IMR-90 (cell line): Measurements from ENCODE around the gene COQ2. TPM values are rescaled to one million over a fixed set of nuclear protein-coding genes. Genes with fewer than 3 reads are reported as not detected.
A peak's percentile ranks its signal among the peaks of the same experiment; 100 is the strongest.
"Not testable (repeated sequence)": the region's sequence is repeated elsewhere in the genome, so short reads cannot be mapped to it uniquely, and the experiment has no call there.

Experiments
- ATAC-seq: fragments of 200-7000 bp; cut with Tn5 transposase; 2 replicates; pipeline ENCODE4 v1.9.1; 2020; ENCODE audit warnings: low read depth, mild to moderate bottlenecking, moderate library complexity
- BruUV-seq: library from RNA; stranded (reverse); fragments of 400-500 nt; replicated peaks from 2 replicates; lab custom pipeline; 2021; lab: Mats Ljungman, UMichigan
- CTCF ChIA-PET: fragments of 300-600 bp; formaldehyde crosslinking; extraction: SDS; loops from one replicate; lab custom pipeline; 2021; ENCODE audit warnings: antibody characterized with exemption; lab: Yijun Ruan, JAX
- POLR2A ChIA-PET: fragments of 300-600 bp; sonication (Branson Sonifier 250); formaldehyde crosslinking; loops from one replicate; lab custom pipeline; 2022; ENCODE audit warnings: antibody characterized with exemption; ENCODE audit not compliant: unreplicated experiment; lab: Charles Lee
- DNase-seq: peaks from one replicate; pipeline ENCODE4 v3.0.0; 2013
- H2AFZ ChIP-seq: replicated peaks from 2 replicates; pipeline ENCODE3; 2013; ENCODE audit warnings: low read length, mild to moderate bottlenecking; ENCODE audit not compliant: poor library complexity
- H2AK5ac ChIP-seq: 2 replicates; pipeline ENCODE4 v1.6.1; 2013; ENCODE audit warnings: low read depth, low read length, inconsistent platforms
- H2AK9ac ChIP-seq: replicated peaks from 2 replicates; pipeline ENCODE3; 2013; ENCODE audit warnings: mild to moderate bottlenecking, low read depth, low read length, moderate library complexity; ENCODE audit not compliant: poor library complexity
- H2BK120ac ChIP-seq: 2 replicates; pipeline ENCODE4 v1.6.1; 2013; ENCODE audit warnings: low read depth, low read length, inconsistent platforms
- H2BK15ac ChIP-seq: 3 replicates; pipeline ENCODE4 v1.6.1; 2013; ENCODE audit warnings: low read depth, low read length, inconsistent platforms
- H2BK20ac ChIP-seq: 2 replicates; pipeline ENCODE4 v1.6.1; 2013; ENCODE audit warnings: low read depth, mild to moderate bottlenecking, inconsistent platforms, low read length, moderate library complexity
- H2BK5ac ChIP-seq: 2 replicates; pipeline ENCODE4 v1.6.1; 2013; ENCODE audit warnings: mild to moderate bottlenecking, low read depth, low read length, inconsistent platforms; ENCODE audit not compliant: poor library complexity, severe bottlenecking
- H3K14ac ChIP-seq: replicated peaks from 2 replicates; pipeline ENCODE4 v1.6.1; 2013; ENCODE audit warnings: low read depth, low read length, inconsistent platforms
- H3K18ac ChIP-seq: 2 replicates; pipeline ENCODE4 v1.6.1; 2013; ENCODE audit warnings: low read depth, low read length, control low read depth
- H3K23ac ChIP-seq: 2 replicates; pipeline ENCODE4 v1.6.1; 2013; ENCODE audit warnings: low read depth, low read length, inconsistent platforms
- H3K27ac ChIP-seq: 2 replicates; pipeline ENCODE4 v1.5.1; 2013; ENCODE audit warnings: mild to moderate bottlenecking, control low read depth, low read length; ENCODE audit not compliant: insufficient read depth
- H3K27me3 ChIP-seq: 2 replicates; pipeline ENCODE4 v1.6.1; 2013; ENCODE audit warnings: low read length; ENCODE audit not compliant: control insufficient read depth, insufficient read depth
- H3K36me3 ChIP-seq: 2 replicates; pipeline ENCODE4 v1.6.1; 2013; ENCODE audit warnings: low read length, mixed read lengths; ENCODE audit not compliant: control insufficient read depth, insufficient read depth
- H3K4ac ChIP-seq: 2 replicates; pipeline ENCODE4 v1.6.1; 2013; ENCODE audit warnings: low read depth, low read length, inconsistent platforms
- H3K4me1 ChIP-seq: 2 replicates; pipeline ENCODE4 v1.6.1; 2013; ENCODE audit warnings: low read length, mixed read lengths; ENCODE audit not compliant: control insufficient read depth, insufficient read depth
- H3K4me2 ChIP-seq: 2 replicates; pipeline ENCODE4 v1.6.1; 2013; ENCODE audit warnings: low read depth, mild to moderate bottlenecking, control low read depth, low read length, moderate library complexity
- H3K4me3 ChIP-seq: 2 replicates; pipeline ENCODE4 v1.5.1; 2013; ENCODE audit warnings: low read depth, mild to moderate bottlenecking, control low read depth, low read length, moderate library complexity; ENCODE audit not compliant: insufficient read depth
- H3K56ac ChIP-seq: 2 replicates; pipeline ENCODE4 v1.6.1; 2013; ENCODE audit warnings: low read length, inconsistent platforms; ENCODE audit not compliant: insufficient read depth; ENCODE audit errors: extremely low read depth
- H3K79me1 ChIP-seq, 2 experiments: 2 replicates each; pipeline ENCODE4 v1.6.1; 2013; ENCODE audit warnings: low read length in 2 of 2, inconsistent platforms in 1 of 2, low read depth in 1 of 2
- H3K9ac ChIP-seq: 2 replicates; pipeline ENCODE4 v1.6.1; 2013; ENCODE audit warnings: low read depth, low read length, control low read depth
- H3K9me1 ChIP-seq: 2 replicates; pipeline ENCODE4 v1.6.1; 2013; ENCODE audit warnings: low read length, inconsistent platforms; ENCODE audit not compliant: insufficient read depth
- H3K9me3 ChIP-seq: 2 replicates; pipeline ENCODE4 v1.6.1; 2013; ENCODE audit warnings: low read length; ENCODE audit not compliant: control insufficient read depth, insufficient read depth
- H4K20me1 ChIP-seq: 2 replicates; pipeline ENCODE4 v1.6.1; 2013; ENCODE audit warnings: low read length, inconsistent platforms; ENCODE audit not compliant: insufficient read depth
- H4K5ac ChIP-seq: 2 replicates; pipeline ENCODE4 v1.6.1; 2013; ENCODE audit warnings: mild to moderate bottlenecking, low read depth, low read length, control low read depth
- H4K8ac ChIP-seq, 2 experiments: 2 replicates each; pipeline ENCODE4 v1.6.1; 2013; ENCODE audit warnings: low read depth in 2 of 2, low read length in 2 of 2, control low read depth in 1 of 2, inconsistent platforms in 1 of 2
- H4K91ac ChIP-seq: 2 replicates; pipeline ENCODE4 v1.6.1; 2013; ENCODE audit warnings: low read depth, low read length, inconsistent platforms; ENCODE audit not compliant: insufficient read depth
- BHLHE40 ChIP-seq: fragments of 150-350 bp; IDR thresholded peaks from 2 replicates; pipeline ENCODE4 v1.6.1; 2016; ENCODE audit warnings: mild to moderate bottlenecking, low read depth, low read length
- CEBPB ChIP-seq: IDR thresholded peaks from 2 replicates; pipeline ENCODE4 v1.6.1; 2012; ENCODE audit warnings: low read depth, low read length, improper control_type of control experiment
- WGBS, 2 experiments: methylation state at CpG; one replicate each; pipeline versions ENCODE4 v1.1.5 to v1.1.7; 2013; ENCODE audit warnings: missing lambda C conversion rate in 2 of 2; ENCODE audit not compliant: insufficient read length in 1 of 2; ENCODE audit errors: extremely low coverage in 2 of 2; 5-methylcytosine and 5-hydroxymethylcytosine counted together
- dilution Hi-C: fragments of 300-500 bp; cut with HindIII; formaldehyde crosslinking; loops from one replicate; pipeline ENCODE4 v1.14.3; 2018; ENCODE audit warnings: low sequenced_read_pairs; ENCODE audit not compliant: unreplicated experiment
- in situ Hi-C: fragments of 300-500 bp; cut with MboI; formaldehyde crosslinking; loops from 3 replicates; pipeline ENCODE4 v1.14.3; 2019; ENCODE audit warnings: low sequenced_read_pairs, inconsistent platforms, mixed read lengths
- intact Hi-C: fragments of 100-400 bp; cut with micrococcal nuclease; formaldehyde crosslinking; loops from 2 replicates; pipeline ENCODE4 v1.10.0; 2022
- polyA plus RNA-seq, 3 experiments: library from polyadenylated mRNA; depleted of rRNA; stranded (reverse); fragments of >200 nt; gene quantifications; 2 replicates each; pipeline ENCODE4 v1.2.3, GENCODE V29; 2012; ENCODE audit warnings: low replicate concordance in 1 of 3
- total RNA-seq: library from RNA; depleted of rRNA; stranded (reverse); fragments of >200 nt; gene quantifications from 2 replicates; pipeline ENCODE4 v1.2.3, GENCODE V29; 2012
- TF ChIP-seq, protein P1 (sequence below): conservative IDR thresholded peaks from 2 replicates; pipeline ENCODE4 v1.5.1; 2012; ENCODE audit warnings: mild to moderate bottlenecking, low read depth, low read length, improper control_type of control experiment

COQ2 gene
- total and polyA plus RNA-seq, 2 of the 4 experiments (the other 2 are of a cell fraction): 7.3 to 7.4 TPM

DNA sequence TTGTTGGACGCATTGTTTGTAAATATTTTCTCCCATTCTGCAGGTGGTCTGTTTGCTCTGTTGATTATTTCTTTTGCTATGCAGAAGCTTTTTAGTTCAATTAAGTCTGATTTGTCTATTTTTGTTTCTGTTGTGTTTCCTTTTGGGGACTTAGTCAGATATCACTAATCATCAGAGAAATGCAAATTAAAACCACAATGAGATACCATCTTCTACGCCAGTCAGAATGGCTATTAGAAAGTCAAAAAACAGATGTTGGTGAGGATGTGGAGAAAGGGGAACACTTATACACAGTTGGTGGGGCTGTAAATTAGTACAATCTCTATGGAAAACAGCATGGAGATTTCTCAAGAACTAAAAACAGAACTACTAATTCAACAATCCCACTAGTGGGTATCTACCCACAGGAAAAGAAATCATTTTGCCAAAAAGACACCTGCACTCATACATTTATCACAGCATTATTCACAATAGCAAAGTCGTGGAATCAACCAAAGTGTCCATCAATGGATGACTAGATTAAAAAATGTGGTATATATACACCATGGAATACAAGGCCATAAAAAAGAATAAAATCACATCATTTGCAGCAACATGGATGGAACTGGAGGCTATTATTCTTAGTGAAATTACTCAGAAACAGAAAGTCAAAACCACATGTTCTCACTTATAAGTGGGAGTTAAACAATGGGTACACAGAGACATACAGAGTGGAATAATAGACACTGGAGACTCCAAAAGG, 8.1 kb downstream of the COQ2 start:
- 60% methylated on average over 1 of the region's 3 CpGs; no CpG with 5 or more reads in 1 of the 2 experiments for WGBS, 2 experiments
- Histone ChIP-seq H4K5ac (no peak overlapping the region), H3K9ac (no peak overlapping the region)

DNA sequence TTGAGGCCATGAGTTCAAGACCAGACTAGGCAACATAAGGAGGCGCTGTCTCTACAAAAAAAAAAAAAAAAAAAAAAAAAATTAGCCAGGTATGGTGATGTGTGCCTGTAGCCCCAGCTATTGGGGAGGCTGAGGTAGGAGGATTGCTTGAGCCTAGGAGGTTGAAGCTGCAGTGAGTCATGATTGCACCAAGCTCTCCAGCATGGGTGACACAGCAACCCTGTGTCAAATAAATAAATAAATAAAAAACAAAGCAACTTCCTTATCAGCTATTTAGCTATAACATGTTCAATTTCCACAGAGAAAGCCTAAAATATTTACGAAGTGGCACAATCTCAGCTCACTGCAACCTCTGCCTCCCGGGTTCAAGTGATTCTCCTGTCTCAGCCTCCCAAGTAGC, 10.7 kb downstream of the COQ2 start:
- H2AFZ ChIP-seq, H2BK15ac ChIP-seq, H4K8ac ChIP-seq, H3K23ac ChIP-seq, H3K4ac ChIP-seq, H3K79me1 ChIP-seq, H3K9me1 ChIP-seq, H3K4me2 ChIP-seq, H3K56ac ChIP-seq, intact Hi-C loops, H3K4me3 ChIP-seq, H3K18ac ChIP-seq, H4K20me1 ChIP-seq, BruUV-seq, DNase-seq, H2BK20ac ChIP-seq, H2AK5ac ChIP-seq, in situ Hi-C loops, H3K9me3 ChIP-seq, H4K91ac ChIP-seq, H3K14ac ChIP-seq, H3K9ac ChIP-seq, H2BK120ac ChIP-seq, H3K27me3 ChIP-seq, H2AK9ac ChIP-seq, dilution Hi-C loops, H2BK5ac ChIP-seq, ATAC-seq, H3K36me3 ChIP-seq, H3K4me1 ChIP-seq, H3K27ac ChIP-seq, H4K5ac ChIP-seq: not testable (repeated sequence)
- POLR2A ChIA-PET: interaction anchor here (0.6 kb wide), 1 partner anchor 11 kb away, joined by 3 read pairs; no protein-coding TSS in a partner anchor
- CTCF ChIA-PET: interaction anchor here (1.1 kb wide), 1 partner anchor 198 kb away, joined by 3 read pairs; no protein-coding TSS in a partner anchor
- no CpG with 5 or more reads among the region's 3 CpGs for WGBS, 2 experiments

More for the DNA sequence above, 8.1 kb downstream of the COQ2 start:
- Histone ChIP-seq H2BK20ac (no peak overlapping the region), H3K9me3 (no peaks in the 10 kb centered on the region), H3K4me3 (no peak overlapping the region), H3K56ac (no peak overlapping the region), H3K14ac (no peak overlapping the region), H4K20me1 (no peaks in the 10 kb centered on the region), H3K4me2 (no peak overlapping the region), H3K23ac (no peak overlapping the region), H4K8ac (no peak overlapping the region), H2BK15ac (no peak overlapping the region), H4K91ac (no peak overlapping the region), H3K27me3 (no peaks in the 10 kb centered on the region), H2BK5ac (no peak overlapping the region), H3K9me1 (no peaks in the 10 kb centered on the region; the same call in 1 of the 2 replicates), H3K18ac (no peak overlapping the region), H3K36me3 (peaks cover 6% of the 10 kb centered on the region; the same call in 1 of the 2 replicates), H2AK5ac (no peak overlapping the region), H3K27ac (no peak overlapping the region), H3K4ac (no peak overlapping the region), H2AFZ (no peak overlapping the region), H2BK120ac (no peak overlapping the region), H3K4me1 (no peaks in the 10 kb centered on the region), H3K79me1 (peaks cover 0 to 2% of the 10 kb centered on the region in 2 experiments; a peak in 1 of 4 replicates), H2AK9ac (no peak overlapping the region)
- intact Hi-C loops (no loop called here), dilution Hi-C loops (no loop called here), in situ Hi-C loops (no loop called here)
- peak; percentile 53 for ATAC-seq
- POLR2A ChIA-PET: no interaction called here
- BruUV-seq: no TSS peak
- TF ChIP-seq BHLHE40 (no peak), CEBPB (no peak)
- TF ChIP-seq, protein P1, sequence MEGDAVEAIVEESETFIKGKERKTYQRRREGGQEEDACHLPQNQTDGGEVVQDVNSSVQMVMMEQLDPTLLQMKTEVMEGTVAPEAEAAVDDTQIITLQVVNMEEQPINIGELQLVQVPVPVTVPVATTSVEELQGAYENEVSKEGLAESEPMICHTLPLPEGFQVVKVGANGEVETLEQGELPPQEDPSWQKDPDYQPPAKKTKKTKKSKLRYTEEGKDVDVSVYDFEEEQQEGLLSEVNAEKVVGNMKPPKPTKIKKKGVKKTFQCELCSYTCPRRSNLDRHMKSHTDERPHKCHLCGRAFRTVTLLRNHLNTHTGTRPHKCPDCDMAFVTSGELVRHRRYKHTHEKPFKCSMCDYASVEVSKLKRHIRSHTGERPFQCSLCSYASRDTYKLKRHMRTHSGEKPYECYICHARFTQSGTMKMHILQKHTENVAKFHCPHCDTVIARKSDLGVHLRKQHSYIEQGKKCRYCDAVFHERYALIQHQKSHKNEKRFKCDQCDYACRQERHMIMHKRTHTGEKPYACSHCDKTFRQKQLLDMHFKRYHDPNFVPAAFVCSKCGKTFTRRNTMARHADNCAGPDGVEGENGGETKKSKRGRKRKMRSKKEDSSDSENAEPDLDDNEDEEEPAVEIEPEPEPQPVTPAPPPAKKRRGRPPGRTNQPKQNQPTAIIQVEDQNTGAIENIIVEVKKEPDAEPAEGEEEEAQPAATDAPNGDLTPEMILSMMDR: no peak
- CTCF ChIA-PET: no interaction called here
- peak; percentile 32 for DNase-seq
